ENCODE results near the gene EHD1.

DNA sequence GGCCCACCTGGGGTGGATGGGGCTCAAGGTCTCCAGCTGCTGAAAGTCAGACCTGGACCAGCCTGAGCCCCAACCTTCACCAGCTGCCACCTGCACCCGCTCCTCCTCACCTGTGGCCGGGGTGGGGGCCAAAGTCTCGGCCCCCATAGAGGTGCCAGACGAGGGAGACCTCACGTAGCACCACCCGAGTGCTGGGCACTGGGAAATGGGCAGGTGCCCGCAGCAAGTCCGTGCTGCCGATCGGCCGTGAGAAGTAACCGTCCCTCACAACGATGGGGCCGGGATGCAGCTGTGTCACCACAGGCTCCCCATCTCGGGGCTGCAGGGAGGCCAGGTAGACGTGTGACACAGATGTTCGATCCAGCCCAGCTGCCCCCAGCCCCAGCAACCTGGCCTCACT is 22.4 kb upstream of the EHD1 start:
- TF ChIP-seq, protein P1, sequence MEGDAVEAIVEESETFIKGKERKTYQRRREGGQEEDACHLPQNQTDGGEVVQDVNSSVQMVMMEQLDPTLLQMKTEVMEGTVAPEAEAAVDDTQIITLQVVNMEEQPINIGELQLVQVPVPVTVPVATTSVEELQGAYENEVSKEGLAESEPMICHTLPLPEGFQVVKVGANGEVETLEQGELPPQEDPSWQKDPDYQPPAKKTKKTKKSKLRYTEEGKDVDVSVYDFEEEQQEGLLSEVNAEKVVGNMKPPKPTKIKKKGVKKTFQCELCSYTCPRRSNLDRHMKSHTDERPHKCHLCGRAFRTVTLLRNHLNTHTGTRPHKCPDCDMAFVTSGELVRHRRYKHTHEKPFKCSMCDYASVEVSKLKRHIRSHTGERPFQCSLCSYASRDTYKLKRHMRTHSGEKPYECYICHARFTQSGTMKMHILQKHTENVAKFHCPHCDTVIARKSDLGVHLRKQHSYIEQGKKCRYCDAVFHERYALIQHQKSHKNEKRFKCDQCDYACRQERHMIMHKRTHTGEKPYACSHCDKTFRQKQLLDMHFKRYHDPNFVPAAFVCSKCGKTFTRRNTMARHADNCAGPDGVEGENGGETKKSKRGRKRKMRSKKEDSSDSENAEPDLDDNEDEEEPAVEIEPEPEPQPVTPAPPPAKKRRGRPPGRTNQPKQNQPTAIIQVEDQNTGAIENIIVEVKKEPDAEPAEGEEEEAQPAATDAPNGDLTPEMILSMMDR (IDR thresholded peaks at IDR 0.05; ENCODE audit: low read depth, low read length, poor library complexity, severe bottlenecking) = no peak
- no peak for TF ChIP-seq EZH2phosphoT487 (IDR thresholded peaks at IDR 0.05; ENCODE audit: borderline replicate concordance, low read length)
